C1 segment of cervical spinal cord (tissue), 14 donors: Measurements from ENCODE around the gene SRGAP3.
A peak's percentile ranks its signal among the peaks of the same experiment; 100 is the strongest.

Source experiments
- DNase-seq, 14 donors: peaks; one replicate each; lab custom pipeline; 2025; lab: John Stamatoyannopoulos, UW

Gene SRGAP3

GRCh38 chr3:9225268-9225667 is 24.2 kb downstream of the SRGAP3 start:
- no peak for DNase-seq

GRCh38 chr3:9224490-9224889 is 25.0 kb downstream of the SRGAP3 start:
- DNase-seq = no peak

GRCh38 chr3:9223672-9224071 is 25.8 kb downstream of the SRGAP3 start:
- DNase-seq = no peak

- DNase-seq = no peak
Measured at GRCh38 chr3:9222956-9223639, 26.3 kb downstream of the SRGAP3 start.

- DNase-seq = no peak
Measured at GRCh38 chr3:9222049-9222448, 27.4 kb downstream of the SRGAP3 start.

GRCh38 chr3:9218514-9218846 is 31.0 kb downstream of the SRGAP3 start:
- DNase-seq = no peak

GRCh38 chr3:9217784-9218513 is 31.5 kb downstream of the SRGAP3 start:
- DNase-seq = peak in 1 of 14 donors; percentile 34

- no peak for DNase-seq
Measured at GRCh38 chr3:9216736-9217135, 32.7 kb downstream of the SRGAP3 start.

- no peak for DNase-seq
Measured at GRCh38 chr3:9214599-9214998, 34.8 kb downstream of the SRGAP3 start.

GRCh38 chr3:9214185-9214584 is 35.3 kb downstream of the SRGAP3 start:
- DNase-seq = no peak

- no peak for DNase-seq
Measured at GRCh38 chr3:9213019-9213634, 36.3 kb downstream of the SRGAP3 start.

GRCh38 chr3:9211155-9211950 is 38.1 kb downstream of the SRGAP3 start:
- DNase-seq = peak in 1 of 14 donors; percentile 12

GRCh38 chr3:9209777-9210176 is 39.7 kb downstream of the SRGAP3 start:
- no peak for DNase-seq

- no peak for DNase-seq
Measured at GRCh38 chr3:9208605-9209152, 40.8 kb downstream of the SRGAP3 start.

GRCh38 chr3:9207116-9207763 is 42.2 kb downstream of the SRGAP3 start:
- no peak for DNase-seq

- no peak for DNase-seq
Measured at GRCh38 chr3:9206287-9206686, 43.2 kb downstream of the SRGAP3 start.

GRCh38 chr3:9205345-9206143 is 43.9 kb downstream of the SRGAP3 start:
- no peak for DNase-seq

- DNase-seq = peak in 10 of 14 donors; percentile 21 to 77 (median 50)
Measured at GRCh38 chr3:9204253-9204992, 45.0 kb downstream of the SRGAP3 start.

GRCh38 chr3:9203317-9203716 is 46.1 kb downstream of the SRGAP3 start:
- DNase-seq = no peak

GRCh38 chr3:9202546-9202945 is 46.9 kb downstream of the SRGAP3 start:
- no peak for DNase-seq
